ENCODE measurements around the gene PARVB.

Gene PARVB

GRCh38 chr22:44142421-44143104, 118.5 kb downstream of the PARVB start:
- DNase-seq, result no peak

GRCh38 chr22:44143105-44143474, 119.0 kb downstream of the PARVB start:
- no peak for DNase-seq

- no peak for DNase-seq
Observed at GRCh38 chr22:44143579-44143978, 119.5 kb downstream of the PARVB start.

GRCh38 chr22:44144046-44144569, 120.0 kb downstream of the PARVB start:
- DNase-seq, result no peak

- no peak for DNase-seq
Observed at GRCh38 chr22:44145544-44145943, 121.4 kb downstream of the PARVB start.

- DNase-seq, result no peak
Observed at GRCh38 chr22:44146088-44146861, 122.2 kb downstream of the PARVB start.

- DNase-seq, result no peak
Observed at GRCh38 chr22:44147008-44147645, 123.0 kb downstream of the PARVB start.

- DNase-seq, result no peak
Observed at GRCh38 chr22:44147821-44148574, 123.9 kb downstream of the PARVB start.

GRCh38 chr22:44151676-44152075, 127.6 kb downstream of the PARVB start:
- DNase-seq, result no peak

- no peak for DNase-seq
Observed at GRCh38 chr22:44153710-44154109, 129.6 kb downstream of the PARVB start.

- no peak for DNase-seq
Observed at GRCh38 chr22:44154436-44154942, 130.4 kb downstream of the PARVB start.

GRCh38 chr22:44155115-44155514, 131.0 kb downstream of the PARVB start:
- DNase-seq, result no peak

- DNase-seq, result no peak
Observed at GRCh38 chr22:44157916-44158618, 134.0 kb downstream of the PARVB start.

- no peak for DNase-seq
Observed at GRCh38 chr22:44158816-44159215, 134.7 kb downstream of the PARVB start.

GRCh38 chr22:44159221-44159620, 135.1 kb downstream of the PARVB start:
- no peak for DNase-seq

- DNase-seq, result no peak
Observed at GRCh38 chr22:44159811-44160210, 135.7 kb downstream of the PARVB start.

- no peak for DNase-seq
Observed at GRCh38 chr22:44160421-44160820, 136.3 kb downstream of the PARVB start.

- no peak for DNase-seq
Observed at GRCh38 chr22:44161673-44162072, 137.6 kb downstream of the PARVB start.

GRCh38 chr22:44162960-44163359, 138.9 kb downstream of the PARVB start:
- DNase-seq, result no peak

- DNase-seq, result no peak
Observed at GRCh38 chr22:44163536-44163935, 139.4 kb downstream of the PARVB start.

- no peak for DNase-seq
Observed at GRCh38 chr22:44164031-44164430, 139.9 kb downstream of the PARVB start.

- DNase-seq, result no peak
Observed at GRCh38 chr22:44165286-44165874, 141.3 kb downstream of the PARVB start.
